GM12878 (cell line): Measurements from ENCODE around the gene GPR155. TPM values are rescaled to one million over a fixed set of nuclear protein-coding genes. Genes with fewer than 3 reads are reported as not detected.

ENCODE experiments used
- BCL3 ChIP-seq: IDR thresholded peaks from 2 replicates; pipeline ENCODE4 v1.6.1; 2011; ENCODE audit warnings: borderline replicate concordance, low read depth, mild to moderate bottlenecking, moderate library complexity, low read length; ENCODE audit not compliant: insufficient read depth, poor library complexity, severe bottlenecking
- E4F1 ChIP-seq: fragments of 450-650 bp; IDR thresholded peaks from 2 replicates; pipeline ENCODE4 v1.6.1; 2018; ENCODE audit warnings: borderline replicate concordance, mild to moderate bottlenecking; ENCODE audit not compliant: partially characterized antibody
- HDGF ChIP-seq: fragments of 450-650 bp; IDR thresholded peaks from 2 replicates; pipeline ENCODE4 v1.6.1; 2016; ENCODE audit warnings: antibody characterized with exemption
- HSF1 ChIP-seq: fragments of 150-350 bp; IDR thresholded peaks from 2 replicates; pipeline ENCODE4 v1.6.1; 2014; ENCODE audit warnings: mild to moderate bottlenecking, low read depth, low read length
- IKZF1 ChIP-seq: fragments of 450-650 bp; conservative IDR thresholded peaks from 2 replicates; pipeline ENCODE4 v1.6.1; 2017; ENCODE audit warnings: antibody characterized with exemption, mild to moderate bottlenecking
- MLLT1 ChIP-seq: fragments of 450-650 bp; IDR thresholded peaks from 2 replicates; pipeline ENCODE4 v1.6.1; 2016; ENCODE audit warnings: mild to moderate bottlenecking
- NFYB ChIP-seq: IDR thresholded peaks from 2 replicates; pipeline ENCODE4 v1.6.1; 2011; ENCODE audit warnings: low read depth, mild to moderate bottlenecking, low read length, improper control_type of control experiment, moderate library complexity; ENCODE audit not compliant: insufficient read depth
- NR2C2 ChIP-seq: IDR thresholded peaks from 2 replicates; pipeline ENCODE4 v1.6.1; 2011; ENCODE audit warnings: borderline replicate concordance, low read depth; ENCODE audit not compliant: control insufficient read depth, insufficient read length
- PAX5 ChIP-seq: IDR thresholded peaks from 2 replicates; pipeline ENCODE4 v1.6.1; 2011; ENCODE audit warnings: low read depth, low read length, borderline replicate concordance
- PML ChIP-seq: IDR thresholded peaks from 2 replicates; pipeline ENCODE4 v1.6.1; 2012; ENCODE audit warnings: low read length, inconsistent platforms
- POLR2AphosphoS5 ChIP-seq: IDR thresholded peaks from 2 replicates; pipeline ENCODE4 v1.6.1; 2011; ENCODE audit warnings: mild to moderate bottlenecking, low read length, inconsistent platforms
- RUNX3 ChIP-seq: IDR thresholded peaks from 2 replicates; pipeline ENCODE4 v1.6.1; 2012; ENCODE audit warnings: low read length, inconsistent platforms
- SUZ12 ChIP-seq: fragments of 200-600 bp; sonication (generic); IDR thresholded peaks from one replicate; pipeline ENCODE4 v1.6.1; 2018; ENCODE audit warnings: antibody characterized with exemption, mild to moderate bottlenecking; ENCODE audit not compliant: unreplicated experiment
- USF2 ChIP-seq: IDR thresholded peaks from 2 replicates; pipeline ENCODE4 v1.6.1; 2011; ENCODE audit warnings: low read depth, low read length, improper control_type of control experiment, borderline replicate concordance
- YBX1 ChIP-seq: fragments of 450-650 bp; IDR thresholded peaks from 2 replicates; pipeline ENCODE4 v1.6.1; 2016; ENCODE audit warnings: antibody characterized with exemption
- polyA plus RNA-seq, 11 experiments: library from polyadenylated mRNA; depleted of rRNA in 4 of 11; unstranded in 6 of 11; stranded (reverse) in 5 of 11; fragments of >200 nt; fragmentation: Nextera tagmentation in 4 of 11; fragmentation: Illumina TruSeq in 1 of 11; extraction: Ambion mirVana in 4 of 11; extraction: Trizol in 1 of 11; gene quantifications; 1 replicate in 1 of 11; 2 replicates in 10 of 11; pipeline versions ENCODE4 v1.2.1 to v1.2.3, GENCODE V29; 2011 to 2016; ENCODE audit warnings: inconsistent platforms in 2 of 11, missing spikeins in 2 of 11, low read depth in 1 of 11
- total RNA-seq, 4 experiments: library from RNA; depleted of rRNA in 3 of 4; stranded (reverse); fragments of >200 nt in 3 of 4; fragmentation: Illumina TruSeq in 1 of 4; extraction: Trizol in 1 of 4; gene quantifications; 2 replicates each; pipeline versions ENCODE4 v1.2.1 to v1.2.3, GENCODE V29; 2013 to 2021
- TF ChIP-seq, protein P1 (sequence below): fragments of 450-650 bp; formaldehyde crosslinking; IDR thresholded peaks from 2 replicates; pipeline ENCODE4 v1.5.0; 2022; ENCODE audit warnings: mild to moderate bottlenecking, missing genetic modification characterization

Gene GPR155
- total and polyA plus RNA-seq, 10 of the 15 experiments (the other 5 are each of a cell fraction or from before 2014, with no cell fraction given): 0.53 to 3.0 (median 1.5) TPM

- TF ChIP-seq, protein P1, sequence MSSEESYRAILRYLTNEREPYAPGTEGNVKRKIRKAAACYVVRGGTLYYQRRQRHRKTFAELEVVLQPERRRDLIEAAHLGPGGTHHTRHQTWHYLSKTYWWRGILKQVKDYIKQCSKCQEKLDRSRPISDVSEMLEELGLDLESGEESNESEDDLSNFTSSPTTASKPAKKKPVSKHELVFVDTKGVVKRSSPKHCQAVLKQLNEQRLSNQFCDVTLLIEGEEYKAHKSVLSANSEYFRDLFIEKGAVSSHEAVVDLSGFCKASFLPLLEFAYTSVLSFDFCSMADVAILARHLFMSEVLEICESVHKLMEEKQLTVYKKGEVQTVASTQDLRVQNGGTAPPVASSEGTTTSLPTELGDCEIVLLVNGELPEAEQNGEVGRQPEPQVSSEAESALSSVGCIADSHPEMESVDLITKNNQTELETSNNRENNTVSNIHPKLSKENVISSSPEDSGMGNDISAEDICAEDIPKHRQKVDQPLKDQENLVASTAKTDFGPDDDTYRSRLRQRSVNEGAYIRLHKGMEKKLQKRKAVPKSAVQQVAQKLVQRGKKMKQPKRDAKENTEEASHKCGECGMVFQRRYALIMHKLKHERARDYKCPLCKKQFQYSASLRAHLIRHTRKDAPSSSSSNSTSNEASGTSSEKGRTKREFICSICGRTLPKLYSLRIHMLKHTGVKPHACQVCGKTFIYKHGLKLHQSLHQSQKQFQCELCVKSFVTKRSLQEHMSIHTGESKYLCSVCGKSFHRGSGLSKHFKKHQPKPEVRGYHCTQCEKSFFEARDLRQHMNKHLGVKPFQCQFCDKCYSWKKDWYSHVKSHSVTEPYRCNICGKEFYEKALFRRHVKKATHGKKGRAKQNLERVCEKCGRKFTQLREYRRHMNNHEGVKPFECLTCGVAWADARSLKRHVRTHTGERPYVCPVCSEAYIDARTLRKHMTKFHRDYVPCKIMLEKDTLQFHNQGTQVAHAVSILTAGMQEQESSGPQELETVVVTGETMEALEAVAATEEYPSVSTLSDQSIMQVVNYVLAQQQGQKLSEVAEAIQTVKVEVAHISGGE: no peak
- TF ChIP-seq SUZ12 (no peak), NR2C2 (no peak), BCL3 (no peak), POLR2AphosphoS5 (peak; percentile 83), IKZF1 (peak; percentile 71; the same call in 1 of the 2 replicates), PAX5 (no peak), E4F1 (peak; percentile 38), USF2 (no peak), RUNX3 (peak; percentile 55), PML (0 out of 2 replicates have a peak, but pooled peaks have one; percentile 23), HSF1 (no peak), HDGF (no peak), YBX1 (no peak), MLLT1 (no peak), NFYB (no peak)
These were observed 435 bp upstream of the GPR155 start (continued) for GRCh38 chr2:174487108-174487819.
